Measurements from ENCODE around the gene KLHL35. TPM values are rescaled to one million over a fixed set of nuclear protein-coding genes. Genes with fewer than 3 reads are reported as not detected.

KLHL35 gene
- total and polyA plus RNA-seq, 2 of the 4 experiments (the other 2 are of a cell fraction) = 1.6 to 3.3 TPM

- Histone ChIP-seq H4K5ac (ENCODE audit: low read depth, low read length) (no peak overlapping the region), H2BK20ac (ENCODE audit: low read depth, low read length) (no peak overlapping the region), H3K27ac (ENCODE audit: insufficient read depth, low read length) (no peak overlapping the region), H3K4me1 (ENCODE audit: control insufficient read depth, insufficient read depth, low read length) (peaks cover 4% of the 10 kb centered on the region), H2AK9ac (replicated peaks; ENCODE audit: low read depth, low read length, poor library complexity) (peak overlapping the region; percentile 44), H3K4me3 (ENCODE audit: insufficient read depth, low read depth, low read length) (no peak overlapping the region), H3K18ac (ENCODE audit: low read depth, low read length) (no peak overlapping the region), H2BK5ac (ENCODE audit: low read depth, low read length, poor library complexity, severe bottlenecking) (no peak overlapping the region), H2BK120ac (ENCODE audit: low read depth, low read length) (no peak overlapping the region), H3K27me3 (ENCODE audit: control insufficient read depth, insufficient read depth, low read length) (peaks cover 4% of the 10 kb centered on the region), H3K9ac (ENCODE audit: low read depth, low read length) (no peak overlapping the region), H4K91ac (ENCODE audit: insufficient read depth, low read depth, low read length) (no peak overlapping the region), H4K20me1 (ENCODE audit: insufficient read depth, low read length) (peaks cover 4% of the 10 kb centered on the region; the same call in 1 of the 2 replicates), H3K4me2 (ENCODE audit: low read depth, low read length) (peak overlapping the region; percentile 42), H3K14ac (replicated peaks; ENCODE audit: low read depth, low read length) (0 out of 2 replicates have a peak overlapping the region, but pooled peaks have one; percentile 15), H2BK15ac (ENCODE audit: low read depth, low read length) (no peak overlapping the region), H3K9me1 (ENCODE audit: insufficient read depth, low read length) (no peaks in the 10 kb centered on the region), H2AK5ac (ENCODE audit: low read depth, low read length) (no peak overlapping the region), H2AFZ (replicated peaks; ENCODE audit: low read length, poor library complexity) (peak overlapping the region; percentile 36), H3K23ac (ENCODE audit: low read depth, low read length) (no peak overlapping the region), H3K79me1 (ENCODE audit: low read depth in 1 of 2, low read length in 2 of 2) (no peaks in the 10 kb centered on the region), H3K56ac (ENCODE audit: extremely low read depth, insufficient read depth, low read length) (no peak overlapping the region), H4K8ac (ENCODE audit: low read depth in 2 of 2, low read length in 2 of 2) (no peak overlapping the region; a peak in 1 of 4 replicates), H3K9me3 (ENCODE audit: control insufficient read depth, insufficient read depth, low read length) (no peaks in the 10 kb centered on the region), H3K36me3 (ENCODE audit: control insufficient read depth, insufficient read depth, low read length) (no peaks in the 10 kb centered on the region), H3K4ac (ENCODE audit: low read depth, low read length) (no peak overlapping the region)
- ChIA-PET POLR2A (ENCODE audit: unreplicated experiment) (interaction anchor here (1.2 kb wide), 1 partner anchor 177 kb away, joined by 9 read pairs; no protein-coding TSS in a partner anchor), CTCF (interaction anchor here (0.6 to 2.9 kb wide), 8 partner anchors 17 to 187 kb away, joined by 3 to 20 read pairs (median 6); no protein-coding TSS in a partner anchor)
- TF ChIP-seq MAFK (IDR thresholded peaks at IDR 0.05; ENCODE audit: low read depth, low read length) (no peak), SMC3 (IDR thresholded peaks at IDR 0.05; ENCODE audit: low read depth, low read length) (no peak), MAZ (IDR thresholded peaks at IDR 0.05; ENCODE audit: borderline replicate concordance, low read depth, low read length) (no peak), RFX5 (IDR thresholded peaks at IDR 0.05; ENCODE audit: low read depth, low read length) (no peak), USF2 (IDR thresholded peaks at IDR 0.05; ENCODE audit: low read depth, low read length) (peak; percentile 54; the same call in 1 of the 2 replicates), RAD21 (IDR thresholded peaks at IDR 0.05; ENCODE audit: low read length) (no peak), CHD1 (IDR thresholded peaks at IDR 0.05; ENCODE audit: low read depth, low read length) (no peak), FOS (IDR thresholded peaks at IDR 0.05; ENCODE audit: low read depth, low read length) (no peak), BHLHE40 (IDR thresholded peaks at IDR 0.05; ENCODE audit: low read depth, low read length) (no peak), POLR2A (IDR thresholded peaks at IDR 0.05; ENCODE audit: low read depth, low read length) (no peak), NFE2L2 (IDR thresholded peaks at IDR 0.05; ENCODE audit: low read depth, low read length) (no peak), MXI1 (IDR thresholded peaks at IDR 0.05; ENCODE audit: borderline replicate concordance, low read depth, low read length) (peak; percentile 42; the same call in 1 of the 2 replicates), RCOR1 (IDR thresholded peaks at IDR 0.05; ENCODE audit: insufficient replicate concordance, low read length) (no peak)
- TF ChIP-seq, protein P1, sequence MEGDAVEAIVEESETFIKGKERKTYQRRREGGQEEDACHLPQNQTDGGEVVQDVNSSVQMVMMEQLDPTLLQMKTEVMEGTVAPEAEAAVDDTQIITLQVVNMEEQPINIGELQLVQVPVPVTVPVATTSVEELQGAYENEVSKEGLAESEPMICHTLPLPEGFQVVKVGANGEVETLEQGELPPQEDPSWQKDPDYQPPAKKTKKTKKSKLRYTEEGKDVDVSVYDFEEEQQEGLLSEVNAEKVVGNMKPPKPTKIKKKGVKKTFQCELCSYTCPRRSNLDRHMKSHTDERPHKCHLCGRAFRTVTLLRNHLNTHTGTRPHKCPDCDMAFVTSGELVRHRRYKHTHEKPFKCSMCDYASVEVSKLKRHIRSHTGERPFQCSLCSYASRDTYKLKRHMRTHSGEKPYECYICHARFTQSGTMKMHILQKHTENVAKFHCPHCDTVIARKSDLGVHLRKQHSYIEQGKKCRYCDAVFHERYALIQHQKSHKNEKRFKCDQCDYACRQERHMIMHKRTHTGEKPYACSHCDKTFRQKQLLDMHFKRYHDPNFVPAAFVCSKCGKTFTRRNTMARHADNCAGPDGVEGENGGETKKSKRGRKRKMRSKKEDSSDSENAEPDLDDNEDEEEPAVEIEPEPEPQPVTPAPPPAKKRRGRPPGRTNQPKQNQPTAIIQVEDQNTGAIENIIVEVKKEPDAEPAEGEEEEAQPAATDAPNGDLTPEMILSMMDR (conservative IDR thresholded peaks at IDR 0.05; ENCODE audit: low read depth, low read length) = no peak
- TF ChIP-seq, protein P2, sequence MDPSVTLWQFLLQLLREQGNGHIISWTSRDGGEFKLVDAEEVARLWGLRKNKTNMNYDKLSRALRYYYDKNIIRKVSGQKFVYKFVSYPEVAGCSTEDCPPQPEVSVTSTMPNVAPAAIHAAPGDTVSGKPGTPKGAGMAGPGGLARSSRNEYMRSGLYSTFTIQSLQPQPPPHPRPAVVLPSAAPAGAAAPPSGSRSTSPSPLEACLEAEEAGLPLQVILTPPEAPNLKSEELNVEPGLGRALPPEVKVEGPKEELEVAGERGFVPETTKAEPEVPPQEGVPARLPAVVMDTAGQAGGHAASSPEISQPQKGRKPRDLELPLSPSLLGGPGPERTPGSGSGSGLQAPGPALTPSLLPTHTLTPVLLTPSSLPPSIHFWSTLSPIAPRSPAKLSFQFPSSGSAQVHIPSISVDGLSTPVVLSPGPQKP (IDR thresholded peaks at IDR 0.05; ENCODE audit: borderline replicate concordance, low read depth, low read length) = no peak
- dilution Hi-C loops (cut with HindIII; ENCODE audit: low sequenced_read_pairs, unreplicated experiment) = no loop called here
- ATAC-seq (ENCODE audit: low read depth) (peak; percentile 33), DNase-seq (peak; percentile 53)
- intact Hi-C loops (cut with micrococcal nuclease) = loop anchor here (5.0 kb wide), 1 partner anchor 478 kb away; no protein-coding TSS in a partner anchor
- in situ Hi-C loops (cut with MboI; ENCODE audit: low sequenced_read_pairs) = no loop called here
- no TSS peak for BruUV-seq (replicated peaks)
- 65% methylated on average over 6 of the region's 11 CpGs; no CpG with 5 or more reads in 1 of the 2 experiments for WGBS, 2 experiments (ENCODE audit: extremely low coverage in 2 of 2, insufficient read length in 1 of 2)
Measured at GRCh38 chr11:75389276-75389605, 43.8 kb downstream of the KLHL35 start.

Data from IMR-90 (cell line).